ENCODE results near the gene SLC4A11. TPM values are rescaled to one million over a fixed set of nuclear protein-coding genes. Genes with fewer than 3 reads are reported as not detected.

The SLC4A11 gene
- polyA plus RNA-seq, 1 donor (not counting 4 experiments of a cell fraction or from before 2014, with no cell fraction given), result 4.7 TPM

DNA sequence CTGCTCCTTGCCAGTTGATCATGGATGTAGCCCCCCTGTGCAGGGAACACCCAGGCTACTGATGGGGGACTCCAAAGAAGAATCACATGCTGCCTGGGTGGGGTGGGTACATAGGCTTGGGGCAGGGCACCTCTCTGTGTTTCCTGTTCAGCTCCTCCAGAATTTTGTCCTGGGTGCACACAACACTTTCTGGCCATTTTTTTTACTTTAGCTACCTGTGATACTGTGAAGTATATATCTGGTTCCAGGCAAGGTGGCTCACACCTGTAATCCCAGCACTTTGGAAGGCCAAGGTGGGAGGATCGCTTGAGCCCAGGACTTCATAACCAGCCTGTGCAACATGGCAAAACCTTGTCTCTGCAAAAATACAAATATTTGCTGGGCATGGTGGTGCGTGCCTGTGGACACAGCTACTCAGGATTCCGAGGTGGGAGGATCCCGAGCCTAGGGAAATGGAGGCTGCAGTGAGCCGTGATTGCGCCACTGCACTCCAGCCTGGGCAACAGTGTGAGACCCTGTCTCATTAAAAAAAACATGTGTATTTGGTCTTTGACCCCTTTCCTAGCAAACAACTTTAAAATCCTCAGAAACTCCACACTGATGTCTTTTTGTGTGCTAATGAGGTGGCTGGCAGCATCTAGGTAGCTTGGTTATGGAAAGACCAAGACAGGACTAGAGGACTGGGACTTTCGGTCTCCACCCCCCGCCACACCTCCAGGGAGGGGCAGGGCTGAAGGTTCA lies 14.1 kb downstream of the SLC4A11 start:
- Histone ChIP-seq H2AFZ (ENCODE audit: control insufficient read depth, low read length) (no peak overlapping the region), H3K9me1 (ENCODE audit: control insufficient read depth, extremely low read depth, insufficient read depth, low read length) (no peaks in the 10 kb centered on the region), H3K4me1 (ENCODE audit: control insufficient read depth, extremely low read depth, insufficient read depth, low read length) (peaks cover 13% of the 10 kb centered on the region), H3K4me2 (ENCODE audit: control insufficient read depth, extremely low read depth, insufficient read depth, low read depth, low read length) (no peak overlapping the region), H3K27me3 (ENCODE audit: control insufficient read depth, extremely low read depth, insufficient read depth, low read length) (no peaks in the 10 kb centered on the region), H3K27ac (ENCODE audit: control insufficient read depth, insufficient read depth, low read length) (no peak overlapping the region), H3K9me3 (ENCODE audit: control insufficient read depth, low read depth, low read length) (no peaks in the 10 kb centered on the region), H3K9ac (ENCODE audit: control insufficient read depth, extremely low read depth, insufficient read depth, low read length) (no peak overlapping the region), H3K36me3 (ENCODE audit: control insufficient read depth in 2 of 2, extremely low read depth in 1 of 2, insufficient read depth in 2 of 2, low read length in 2 of 2) (peaks cover 19 to 24% of the 10 kb centered on the region in 2 experiments), H3K79me2 (ENCODE audit: control insufficient read depth, insufficient read depth, low read length) (no peaks in the 10 kb centered on the region), H3K4me3 (ENCODE audit: control insufficient read depth in 2 of 3, extremely low read depth in 1 of 3, insufficient read depth in 2 of 3, low read depth in 1 of 3, low read length in 3 of 3) (no peak overlapping the region), H4K20me1 (ENCODE audit: control insufficient read depth, extremely low read depth, insufficient read depth, low read length) (no peaks in the 10 kb centered on the region)
- DNase-seq (ENCODE audit: low read depth, low spot score), result no peak
- dilution Hi-C loops (cut with MboI; ENCODE audit: extremely low pct_ligation_motif_present, low sequenced_read_pairs), result no loop called here
- TF ChIP-seq, protein P1, sequence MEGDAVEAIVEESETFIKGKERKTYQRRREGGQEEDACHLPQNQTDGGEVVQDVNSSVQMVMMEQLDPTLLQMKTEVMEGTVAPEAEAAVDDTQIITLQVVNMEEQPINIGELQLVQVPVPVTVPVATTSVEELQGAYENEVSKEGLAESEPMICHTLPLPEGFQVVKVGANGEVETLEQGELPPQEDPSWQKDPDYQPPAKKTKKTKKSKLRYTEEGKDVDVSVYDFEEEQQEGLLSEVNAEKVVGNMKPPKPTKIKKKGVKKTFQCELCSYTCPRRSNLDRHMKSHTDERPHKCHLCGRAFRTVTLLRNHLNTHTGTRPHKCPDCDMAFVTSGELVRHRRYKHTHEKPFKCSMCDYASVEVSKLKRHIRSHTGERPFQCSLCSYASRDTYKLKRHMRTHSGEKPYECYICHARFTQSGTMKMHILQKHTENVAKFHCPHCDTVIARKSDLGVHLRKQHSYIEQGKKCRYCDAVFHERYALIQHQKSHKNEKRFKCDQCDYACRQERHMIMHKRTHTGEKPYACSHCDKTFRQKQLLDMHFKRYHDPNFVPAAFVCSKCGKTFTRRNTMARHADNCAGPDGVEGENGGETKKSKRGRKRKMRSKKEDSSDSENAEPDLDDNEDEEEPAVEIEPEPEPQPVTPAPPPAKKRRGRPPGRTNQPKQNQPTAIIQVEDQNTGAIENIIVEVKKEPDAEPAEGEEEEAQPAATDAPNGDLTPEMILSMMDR (optimal IDR thresholded peaks at IDR 0.05 in 1 of 3, IDR thresholded peaks at IDR 0.05 in 1 of 3, conservative IDR thresholded peaks at IDR 0.05 in 1 of 3; ENCODE audit: extremely low read depth in 1 of 3, insufficient read depth in 2 of 3, low read length in 3 of 3), result no peak
- TF ChIP-seq EZH2 (IDR thresholded peaks at IDR 0.05; ENCODE audit: low read length), result no peak
- no peak for FAIRE-seq

DNA sequence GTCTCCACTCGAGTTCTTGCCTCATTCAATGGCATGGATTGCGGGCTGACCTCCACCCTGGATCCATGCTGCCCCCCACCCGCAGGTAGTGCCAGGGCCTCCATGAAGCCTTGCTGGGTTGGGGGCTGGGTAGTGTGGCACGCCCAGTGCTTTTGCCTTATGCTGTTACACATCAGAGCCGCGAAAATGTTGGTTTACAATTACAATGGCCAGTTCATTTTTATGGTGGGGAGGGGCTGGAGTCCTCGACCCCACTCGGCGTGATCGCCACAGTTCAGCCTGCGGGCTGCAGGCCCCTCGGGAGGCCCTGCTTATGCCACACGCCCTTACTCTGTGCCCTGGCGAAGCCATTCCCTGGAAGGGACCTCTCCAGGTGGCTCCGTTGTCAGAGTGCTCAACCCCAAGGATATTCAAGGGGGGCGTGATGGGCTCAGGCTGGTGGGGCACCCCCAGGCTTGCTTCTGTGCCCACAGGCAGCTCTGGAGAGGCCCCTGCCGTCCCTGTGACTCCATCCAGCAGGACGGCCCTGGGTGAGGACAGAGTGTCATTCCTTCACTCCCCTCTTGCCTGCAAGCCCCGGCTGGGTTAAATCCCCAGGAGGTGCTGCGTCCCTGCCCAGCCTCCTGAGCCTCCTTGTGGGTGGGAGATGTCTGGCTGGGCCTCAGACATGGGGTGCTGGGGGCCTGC lies 14.9 kb downstream of the SLC4A11 start:
- Histone ChIP-seq H3K9me3 (ENCODE audit: control insufficient read depth, low read depth, low read length) (no peaks in the 10 kb centered on the region), H4K20me1 (ENCODE audit: control insufficient read depth, extremely low read depth, insufficient read depth, low read length) (no peaks in the 10 kb centered on the region), H3K9me1 (ENCODE audit: control insufficient read depth, extremely low read depth, insufficient read depth, low read length) (no peaks in the 10 kb centered on the region), H2AFZ (ENCODE audit: control insufficient read depth, low read length) (no peak overlapping the region), H3K27me3 (ENCODE audit: control insufficient read depth, extremely low read depth, insufficient read depth, low read length) (no peaks in the 10 kb centered on the region), H3K9ac (ENCODE audit: control insufficient read depth, extremely low read depth, insufficient read depth, low read length) (no peak overlapping the region), H3K4me2 (ENCODE audit: control insufficient read depth, extremely low read depth, insufficient read depth, low read depth, low read length) (no peak overlapping the region), H3K36me3 (ENCODE audit: control insufficient read depth in 2 of 2, extremely low read depth in 1 of 2, insufficient read depth in 2 of 2, low read length in 2 of 2) (peaks cover 21 to 22% of the 10 kb centered on the region in 2 experiments), H3K79me2 (ENCODE audit: control insufficient read depth, insufficient read depth, low read length) (no peaks in the 10 kb centered on the region), H3K4me1 (ENCODE audit: control insufficient read depth, extremely low read depth, insufficient read depth, low read length) (peaks cover 13% of the 10 kb centered on the region), H3K4me3 (ENCODE audit: control insufficient read depth in 2 of 3, extremely low read depth in 1 of 3, insufficient read depth in 2 of 3, low read depth in 1 of 3, low read length in 3 of 3) (no peak overlapping the region), H3K27ac (ENCODE audit: control insufficient read depth, insufficient read depth, low read length) (no peak overlapping the region)
- dilution Hi-C loops (cut with MboI; ENCODE audit: extremely low pct_ligation_motif_present, low sequenced_read_pairs), result no loop called here
- no peak for DNase-seq (ENCODE audit: low read depth, low spot score)
- TF ChIP-seq EZH2 (IDR thresholded peaks at IDR 0.05; ENCODE audit: low read length), result no peak
- TF ChIP-seq, protein P1 (optimal IDR thresholded peaks at IDR 0.05 in 1 of 3, IDR thresholded peaks at IDR 0.05 in 1 of 3, conservative IDR thresholded peaks at IDR 0.05 in 1 of 3; ENCODE audit: extremely low read depth in 1 of 3, insufficient read depth in 2 of 3, low read length in 3 of 3), result no peak
- FAIRE-seq, result no peak

All from keratinocyte (primary cell).